GM18909 (cell line): ENCODE results near the gene MCOLN1.
"Not testable (repeated sequence)": the region's sequence is repeated elsewhere in the genome, so short reads cannot be mapped to it uniquely, and the experiment has no call there.

Experiments
- ATAC-seq: cut with Tn5 transposase; IDR thresholded peaks from one replicate; pipeline ENCODE4 v1.9.1; 2021; ENCODE audit warnings: mild to moderate bottlenecking; ENCODE audit not compliant: unreplicated experiment, poor library complexity

The MCOLN1 gene

DNA sequence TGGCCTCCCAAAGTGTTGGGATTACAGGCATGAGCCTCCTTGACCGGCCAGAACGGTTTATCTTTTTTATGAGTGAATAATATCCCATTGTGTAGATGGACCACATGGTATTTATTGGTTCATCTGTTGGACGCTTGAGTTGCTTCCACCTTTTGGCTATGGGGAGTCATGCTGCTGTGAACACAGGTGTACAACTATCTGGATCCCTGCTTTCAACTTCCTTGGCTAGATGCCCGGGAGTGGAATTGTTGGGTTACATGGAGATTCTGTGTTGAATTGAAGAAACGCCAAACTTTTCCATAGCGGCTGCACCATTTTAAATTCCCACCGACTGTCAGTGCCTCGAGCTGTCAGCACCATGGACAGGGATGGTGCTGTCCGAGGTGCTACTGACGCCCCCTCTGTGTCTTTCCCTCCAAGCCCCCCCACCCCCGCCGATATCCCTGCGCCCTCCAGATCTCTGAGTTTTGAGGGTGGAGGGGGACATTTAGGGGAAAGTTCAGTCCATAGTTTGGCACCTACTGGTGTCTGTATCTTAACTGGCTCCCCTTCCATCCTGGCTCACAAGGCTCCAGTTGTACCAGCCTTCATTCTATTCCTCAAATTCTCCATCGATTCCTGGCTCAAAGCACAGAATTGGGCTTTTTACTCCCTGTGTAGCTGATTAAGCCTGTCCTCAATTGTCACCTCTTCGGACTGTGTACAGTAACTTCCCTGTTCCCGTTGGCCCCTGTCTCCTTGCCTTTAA lies 40.4 kb downstream of the MCOLN1 start:
- ATAC-seq: no peak

DNA sequence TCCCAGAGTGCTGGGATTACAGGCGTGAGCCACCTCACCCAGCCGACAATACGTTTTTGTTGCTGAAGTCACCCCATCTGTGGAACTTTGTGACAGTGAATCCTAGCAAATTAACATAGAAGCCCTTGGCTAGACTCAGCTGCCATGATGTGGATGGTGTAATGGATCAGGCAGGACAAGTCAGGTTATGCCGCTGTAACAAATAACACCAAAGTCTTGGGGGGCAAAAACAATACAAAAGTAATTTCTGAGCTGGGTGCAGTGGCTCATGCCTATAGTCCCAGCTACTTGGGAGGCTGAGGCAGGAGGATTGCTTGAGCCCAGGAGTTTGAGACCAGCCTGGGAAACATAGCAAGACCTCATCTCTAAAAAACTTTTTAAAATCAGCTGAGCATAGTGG lies 42.4 kb downstream of the MCOLN1 start:
- ATAC-seq: no peak

DNA sequence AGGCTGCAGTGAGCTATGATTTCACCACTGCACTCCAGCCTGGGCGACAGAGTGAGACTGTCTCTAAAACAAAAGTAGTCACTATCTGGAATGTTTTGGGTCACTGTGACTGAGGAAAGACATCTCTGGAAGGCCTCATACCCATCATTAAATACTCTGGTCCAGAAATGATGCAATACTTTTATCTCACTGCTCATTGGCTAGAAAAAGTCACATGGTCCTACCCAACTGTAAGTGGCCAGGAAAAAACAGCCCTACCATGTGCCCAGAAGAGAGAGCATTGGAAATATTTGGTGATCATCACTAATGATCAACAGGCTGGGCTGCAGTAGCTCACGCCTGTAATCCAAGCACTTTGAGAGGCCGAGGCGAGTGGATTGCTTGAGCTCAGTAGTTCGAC lies 42.9 kb downstream of the MCOLN1 start:
- no peak for ATAC-seq

DNA sequence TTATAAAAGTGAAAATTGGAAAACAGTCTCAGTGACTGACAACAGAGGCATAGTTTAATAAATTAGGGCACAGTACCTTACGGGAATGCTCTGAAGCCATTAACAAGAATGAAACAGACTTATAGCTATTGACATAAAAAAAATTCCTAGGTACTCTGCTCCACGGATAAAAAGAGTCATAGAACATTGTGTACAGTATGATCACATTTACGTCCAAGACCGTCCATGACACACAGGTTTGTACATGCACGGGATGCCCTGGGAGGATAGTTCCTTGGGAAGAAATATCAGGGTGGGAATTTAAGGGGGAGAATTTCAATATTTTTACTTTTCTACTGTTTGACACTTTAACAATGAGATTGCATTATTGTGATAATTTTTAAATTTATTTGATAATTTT lies 48.3 kb downstream of the MCOLN1 start:
- no peak for ATAC-seq

DNA sequence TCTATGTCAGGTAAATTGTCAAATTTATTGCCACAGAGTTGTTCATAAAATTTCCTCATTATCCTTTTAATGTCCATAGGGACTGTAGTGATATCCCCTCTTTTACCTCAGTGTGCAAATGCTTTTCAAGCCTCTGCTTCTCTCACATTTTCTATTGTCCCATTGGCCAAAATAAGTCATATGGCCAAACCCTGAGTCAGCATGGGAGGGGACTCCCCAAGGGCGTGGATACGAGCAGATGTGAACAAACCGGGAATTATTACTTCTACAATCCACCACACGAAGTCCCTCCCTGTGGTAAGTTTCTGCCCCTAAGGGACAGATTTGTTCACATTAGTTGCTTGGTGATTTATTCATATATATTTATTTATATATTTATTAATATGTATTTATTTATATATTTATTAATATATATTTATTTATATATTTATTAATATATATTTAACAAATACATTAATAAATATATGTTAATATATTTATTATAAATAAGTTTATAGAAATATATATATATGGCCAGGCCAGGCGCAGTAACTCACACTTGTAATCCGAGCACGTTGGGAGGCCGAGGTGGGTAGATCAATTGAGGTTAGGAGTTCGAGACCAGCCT lies 53.1 kb downstream of the MCOLN1 start:
- no peak for ATAC-seq

DNA sequence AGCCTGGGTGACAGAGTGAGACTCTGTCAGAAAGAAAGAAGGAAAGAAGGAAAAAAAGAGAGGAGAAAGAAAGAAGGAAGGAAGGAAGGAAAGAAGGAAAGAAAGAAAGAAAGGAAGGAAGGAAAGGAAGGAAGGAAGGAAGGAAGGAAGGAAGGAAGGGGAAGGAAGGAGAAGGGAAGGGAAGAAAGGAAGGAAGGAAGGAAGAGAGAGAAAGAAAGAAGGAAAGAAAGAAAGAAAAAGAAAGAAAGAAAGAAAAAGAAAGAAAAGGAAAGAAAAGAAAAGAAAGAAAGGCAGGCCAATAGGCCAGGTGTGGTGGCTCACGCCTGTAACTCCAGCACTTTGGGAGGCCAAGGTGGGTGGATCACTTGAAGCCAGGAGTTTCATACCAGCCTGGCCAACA lies 55.0 kb downstream of the MCOLN1 start:
- not testable (repeated sequence) for ATAC-seq

DNA sequence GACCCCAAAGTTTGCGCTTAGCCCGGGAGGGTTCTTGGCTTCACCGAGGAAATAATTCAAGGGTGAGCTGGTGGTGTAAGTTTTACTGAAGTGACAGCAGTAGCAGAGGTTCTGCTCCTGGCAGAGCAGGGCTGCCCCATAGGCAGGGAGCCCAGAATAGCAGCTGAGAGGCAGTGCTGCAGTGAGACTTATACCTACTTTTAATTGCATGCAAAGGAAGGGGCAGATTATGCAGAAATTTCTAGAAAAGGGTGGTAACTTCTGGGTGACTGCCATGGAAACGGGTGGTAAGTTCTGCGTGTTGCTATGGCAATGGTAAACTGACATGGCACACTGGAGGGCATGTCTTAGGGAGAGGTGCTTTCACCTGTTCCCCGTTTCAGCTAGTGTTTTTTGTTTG lies 55.7 kb downstream of the MCOLN1 start:
- no peak for ATAC-seq

DNA sequence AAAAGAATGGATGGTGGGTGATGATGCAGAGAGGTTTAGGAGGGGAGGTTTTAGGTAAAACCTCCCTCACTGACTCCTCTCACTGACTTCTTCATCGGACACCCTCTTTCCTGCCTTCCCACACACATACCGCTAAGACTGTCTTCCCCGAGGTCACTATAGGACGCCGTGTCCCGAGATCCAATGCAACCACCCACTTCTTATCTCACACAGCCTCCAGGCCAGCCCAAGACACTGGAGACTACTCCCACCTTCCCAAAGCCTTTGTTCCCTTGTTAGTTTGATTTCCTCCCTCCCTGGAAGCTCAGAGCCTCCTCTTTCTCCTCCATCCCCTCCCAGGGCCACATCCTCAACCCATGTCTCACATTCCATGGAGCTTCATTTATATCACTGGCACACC lies 56.8 kb downstream of the MCOLN1 start:
- ATAC-seq: no peak

DNA sequence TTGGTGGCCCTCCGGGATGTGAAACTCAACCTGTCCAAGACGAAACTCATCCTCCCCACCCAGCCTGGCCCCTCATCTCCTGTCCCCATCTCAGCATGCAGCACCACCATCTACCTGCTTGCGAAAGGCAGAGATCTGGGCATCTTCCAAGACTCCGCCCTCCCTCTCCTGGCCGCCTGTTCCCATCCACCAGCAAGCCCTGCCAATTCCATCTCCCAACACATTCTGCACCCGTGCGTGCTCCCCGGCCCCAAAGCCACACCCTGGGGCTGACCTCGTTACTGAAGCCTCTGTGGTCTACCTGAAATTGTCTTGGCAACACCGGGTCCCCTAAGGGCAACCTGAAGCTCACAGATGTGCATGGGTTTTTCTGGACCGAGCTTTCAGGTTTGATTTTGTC lies 60.0 kb downstream of the MCOLN1 start:
- ATAC-seq: no peak
